H9 (cell line): ENCODE measurements around the gene DPP10. TPM values are rescaled to one million over a fixed set of nuclear protein-coding genes. Genes with fewer than 3 reads are reported as not detected.

ENCODE experiments used
- DNase-seq: peaks from one replicate; pipeline ENCODE4 v3.0.0-alpha.2; 2017
- H2AFZ ChIP-seq: one replicate; pipeline ENCODE4 v1.6.1; 2013; ENCODE audit warnings: mild to moderate bottlenecking, low read length, control low read depth, moderate library complexity
- H2AK5ac ChIP-seq: 2 replicates; pipeline ENCODE4 v1.6.1; 2013; ENCODE audit warnings: low read length, control low read depth, mixed read lengths; ENCODE audit not compliant: insufficient read length
- H2BK120ac ChIP-seq: one replicate; pipeline ENCODE4 v1.6.1; 2013; ENCODE audit warnings: low read depth, mild to moderate bottlenecking, low read length, control low read depth, inconsistent platforms; ENCODE audit not compliant: poor library complexity, severe bottlenecking
- H2BK12ac ChIP-seq: 2 replicates; pipeline ENCODE4 v1.6.1; 2013; ENCODE audit warnings: low read length, control low read depth, mixed read lengths, low read depth; ENCODE audit not compliant: insufficient read length
- H2BK15ac ChIP-seq: 2 replicates; pipeline ENCODE4 v1.6.1; 2013; ENCODE audit warnings: low read depth, low read length, control low read depth
- H2BK20ac ChIP-seq: one replicate; pipeline ENCODE4 v1.6.1; 2013; ENCODE audit warnings: low read depth, mild to moderate bottlenecking, low read length, control low read depth, inconsistent platforms; ENCODE audit not compliant: poor library complexity, severe bottlenecking
- H2BK5ac ChIP-seq: 2 replicates; pipeline ENCODE4 v1.6.1; 2013; ENCODE audit warnings: low read length, control low read depth, mixed read lengths; ENCODE audit not compliant: insufficient read length
- H3K14ac ChIP-seq: 2 replicates; pipeline ENCODE4 v1.6.1; 2013; ENCODE audit warnings: low read length, control low read depth; ENCODE audit not compliant: insufficient read depth
- H3K18ac ChIP-seq: 2 replicates; pipeline ENCODE4 v1.6.1; 2013; ENCODE audit warnings: low read depth, mild to moderate bottlenecking, mixed read lengths, low read length, control low read depth; ENCODE audit not compliant: insufficient read length
- H3K23ac ChIP-seq: 2 replicates; pipeline ENCODE4 v1.6.1; 2013; ENCODE audit warnings: low read length, control low read depth, mixed read lengths, low read depth; ENCODE audit not compliant: insufficient read length
- H3K23me2 ChIP-seq: 2 replicates; pipeline ENCODE4 v1.6.1; 2013; ENCODE audit warnings: low read depth, mild to moderate bottlenecking, mixed read lengths, low read length, control low read depth; ENCODE audit not compliant: insufficient read length, poor library complexity, severe bottlenecking
- H3K27ac ChIP-seq: 2 replicates; pipeline ENCODE4 v1.5.1; 2013; ENCODE audit warnings: low read length, control low read depth, mixed read lengths, low read depth; ENCODE audit not compliant: insufficient read length
- H3K27me3 ChIP-seq: 2 replicates; pipeline ENCODE4 v1.6.1; 2013; ENCODE audit warnings: low read length, control low read depth, inconsistent platforms; ENCODE audit not compliant: insufficient read depth
- H3K4ac ChIP-seq: 2 replicates; pipeline ENCODE4 v1.6.1; 2013; ENCODE audit warnings: low read depth, mild to moderate bottlenecking, control low read depth, inconsistent platforms, low read length, moderate library complexity
- H3K4me1 ChIP-seq: 2 replicates; pipeline ENCODE4 v1.6.1; 2013; ENCODE audit warnings: low read length, control low read depth, inconsistent platforms; ENCODE audit not compliant: insufficient read depth
- H3K4me2 ChIP-seq: 2 replicates; pipeline ENCODE4 v1.6.1; 2013; ENCODE audit warnings: low read length, control low read depth, mixed read lengths; ENCODE audit not compliant: insufficient read length, insufficient read depth
- H3K56ac ChIP-seq: 2 replicates; pipeline ENCODE4 v1.6.1; 2013; ENCODE audit warnings: low read depth, mild to moderate bottlenecking, mixed read lengths, low read length, control low read depth; ENCODE audit not compliant: insufficient read length
- H3K79me1 ChIP-seq: 2 replicates; pipeline ENCODE4 v1.6.1; 2013; ENCODE audit warnings: low read depth, mild to moderate bottlenecking, moderate library complexity, low read length, control low read depth, inconsistent platforms; ENCODE audit not compliant: insufficient read depth, poor library complexity, severe bottlenecking
- H3K79me2 ChIP-seq: 2 replicates; pipeline ENCODE4 v1.6.1; 2013; ENCODE audit warnings: low read length, control low read depth, inconsistent platforms; ENCODE audit not compliant: insufficient read depth
- H3K9ac ChIP-seq: 2 replicates; pipeline ENCODE4 v1.6.1; 2013; ENCODE audit warnings: low read length, control low read depth, mixed read lengths; ENCODE audit not compliant: insufficient read length; ENCODE audit errors: extremely low read depth
- H3K9me3 ChIP-seq: one replicate; pipeline ENCODE4 v1.6.1; 2013; ENCODE audit warnings: low read depth, low read length, inconsistent platforms; ENCODE audit not compliant: control insufficient read depth
- H3T11ph ChIP-seq: one replicate; pipeline ENCODE4 v1.6.1; 2013; ENCODE audit warnings: mild to moderate bottlenecking, low read length, control low read depth, inconsistent platforms
- H4K20me1 ChIP-seq: one replicate; pipeline ENCODE4 v1.6.1; 2013; ENCODE audit not compliant: control insufficient read depth, insufficient read length, insufficient read depth
- H4K5ac ChIP-seq: 2 replicates; pipeline ENCODE4 v1.6.1; 2013; ENCODE audit warnings: low read depth, mild to moderate bottlenecking, mixed read lengths, low read length, control low read depth; ENCODE audit not compliant: insufficient read length
- H4K8ac ChIP-seq: replicated peaks from 2 replicates; pipeline ENCODE4 v1.6.1; 2013; ENCODE audit warnings: low read length, control low read depth, mixed read lengths, low read depth; ENCODE audit not compliant: insufficient read length
- H4K91ac ChIP-seq: 2 replicates; pipeline ENCODE4 v1.6.1; 2013; ENCODE audit warnings: low read depth, mild to moderate bottlenecking, moderate library complexity, mixed read lengths, low read length, control low read depth; ENCODE audit not compliant: insufficient read length
- H3K27ac Mint-ChIP-seq, 3 experiments: 2 replicates in 2 of 3; 3 replicates in 1 of 3; pipeline ENCODE4 v1.8.0; 2020 to 2021; ENCODE audit warnings: mixed read lengths in 3 of 3, mild to moderate bottlenecking in 1 of 3, moderate library complexity in 1 of 3
- H3K27me3 Mint-ChIP-seq: 2 replicates; pipeline ENCODE4 v1.8.0; 2021; ENCODE audit warnings: low read depth, mild to moderate bottlenecking, moderate library complexity, mixed read lengths
- H3K36me3 Mint-ChIP-seq, 3 experiments: 2 replicates in 2 of 3; 3 replicates in 1 of 3; pipeline ENCODE4 v1.8.0; 2020 to 2021; ENCODE audit warnings: low read depth in 3 of 3, mixed read lengths in 3 of 3; ENCODE audit not compliant: insufficient read depth in 1 of 3
- H3K4me1 Mint-ChIP-seq, 2 experiments: 2 replicates each; pipeline ENCODE4 v1.8.0; 2020; ENCODE audit warnings: mixed read lengths in 2 of 2
- H3K4me3 Mint-ChIP-seq, 2 experiments: 2 replicates in 1 of 2; 3 replicates in 1 of 2; pipeline ENCODE4 v1.8.0; 2020 to 2021; ENCODE audit warnings: mild to moderate bottlenecking in 2 of 2, mixed read lengths in 2 of 2, moderate library complexity in 1 of 2
- H3K9me3 Mint-ChIP-seq, 2 experiments: 2 replicates in 1 of 2; 3 replicates in 1 of 2; pipeline ENCODE4 v1.8.0; 2020; ENCODE audit warnings: mild to moderate bottlenecking in 2 of 2, mixed read lengths in 2 of 2, moderate library complexity in 1 of 2
- CTCF ChIP-seq: fragments of 200-600 bp; sonication (generic); conservative IDR thresholded peaks from 3 replicates; pipeline ENCODE4 v1.8.0; 2021; ENCODE audit warnings: antibody characterized with exemption, mild to moderate bottlenecking
- WGBS: extraction: QIAGEN DNeasy Blood & Tissue Kit; methylation state at CpG from one replicate; pipeline ENCODE4 v1.1.7; 2013; ENCODE audit warnings: missing lambda C conversion rate, low lambda C conversion rate, mixed read lengths; ENCODE audit not compliant: insufficient read length; ENCODE audit errors: extremely low coverage; 5-methylcytosine and 5-hydroxymethylcytosine counted together
- total RNA-seq: library from RNA; stranded (reverse); gene quantifications from 2 replicates; pipeline ENCODE4 v1.2.1, GENCODE V29; 2021

Gene DPP10
- total RNA-seq, 1 experiment from 2014 or later, result 11.3 TPM

GRCh38 chr2:114797540-114797939, 355.1 kb downstream of the DPP10 start:
- no peak overlapping the region for H3K18ac ChIP-seq
- no peaks in the 10 kb centered on the region for H3K79me2 ChIP-seq
- no peaks in the 10 kb centered on the region for H3K23me2 ChIP-seq
- Mint-ChIP-seq H3K27ac (no peak overlapping the region), H3K36me3 (no peaks in the 10 kb centered on the region; a peak in 1 of 7 replicates), H3K4me1 (no peaks in the 10 kb centered on the region), H3K27me3 (no peaks in the 10 kb centered on the region), H3K9me3 (no peaks in the 10 kb centered on the region), H3K4me3 (no peak overlapping the region)
- H3K79me1 ChIP-seq, result no peaks in the 10 kb centered on the region
- H3K27me3 ChIP-seq, result no peaks in the 10 kb centered on the region
- H3K9me3 ChIP-seq, result no peaks in the 10 kb centered on the region
- H4K91ac ChIP-seq, result no peak overlapping the region
- no peak overlapping the region for H2AFZ ChIP-seq
- H3K9ac ChIP-seq, result no peak overlapping the region
- no peak overlapping the region for H3K4ac ChIP-seq
- no peak overlapping the region for H3K27ac ChIP-seq
- no peak overlapping the region for H2BK5ac ChIP-seq
- no CpG with 5 or more reads among the region's 4 CpGs for WGBS
- H3K4me1 ChIP-seq, result no peaks in the 10 kb centered on the region
- no peaks in the 10 kb centered on the region for H4K20me1 ChIP-seq
- no peak overlapping the region for H2BK20ac ChIP-seq
- no peak overlapping the region for H3K23ac ChIP-seq
- H3T11ph ChIP-seq, result no peak overlapping the region
- DNase-seq, result no peak
- no peak overlapping the region for H3K4me2 ChIP-seq
- H4K5ac ChIP-seq, result no peak overlapping the region
- H3K14ac ChIP-seq, result no peak overlapping the region
- no peak for TF ChIP-seq CTCF
- H2AK5ac ChIP-seq, result no peak overlapping the region
- no peak overlapping the region for H3K56ac ChIP-seq
- no peak overlapping the region for H2BK15ac ChIP-seq
- H4K8ac ChIP-seq, result no peak overlapping the region
- H2BK120ac ChIP-seq, result no peak overlapping the region
- H2BK12ac ChIP-seq, result no peak overlapping the region
